NCI-H2171 treated with DMSO at 0.1 percent for 48 hours (cell line): Measurements from ENCODE around the gene RPL9.
"Not testable (repeated sequence)": the region's sequence is repeated elsewhere in the genome, so short reads cannot be mapped to it uniquely, and the experiment has no call there.

Source experiments
- DNase-seq: peaks from one replicate; lab custom pipeline; 2025; lab: John Stamatoyannopoulos, UW

The RPL9 gene

GRCh38 chr4:39425297-39425696 lies 33.4 kb downstream of the RPL9 start:
- DNase-seq = not testable (repeated sequence)

GRCh38 chr4:39422247-39422646 lies 36.5 kb downstream of the RPL9 start:
- no peak for DNase-seq

- DNase-seq = no peak
Observed at GRCh38 chr4:39415678-39416283, 42.9 kb downstream of the RPL9 start.

GRCh38 chr4:39411561-39411960 lies 47.2 kb downstream of the RPL9 start:
- DNase-seq = not testable (repeated sequence)

- no peak for DNase-seq
Observed at GRCh38 chr4:39410415-39410814, 48.3 kb downstream of the RPL9 start.

- DNase-seq = peak; percentile 39
Observed at GRCh38 chr4:39407584-39407885, 51.2 kb downstream of the RPL9 start.

- no peak for DNase-seq
Observed at GRCh38 chr4:39406763-39407583, 51.7 kb downstream of the RPL9 start, which contains the start of gene KLB. TSS of gene KLB (plus strand) at chr4:39406930. CDS start at chr4:39406950, 20 bp downstream.
